A673 (cell line): Measurements from ENCODE around the gene SPG7.
"Not testable (repeated sequence)": the region's sequence is repeated elsewhere in the genome, so short reads cannot be mapped to it uniquely, and the experiment has no call there.

ENCODE experiments used
- EZH2 ChIP-seq: fragments of 200-600 bp; sonication (generic); IDR thresholded peaks from 2 replicates; pipeline ENCODE4 v1.6.1; 2017; ENCODE audit warnings: borderline replicate concordance, low read depth, mild to moderate bottlenecking, mixed read lengths, antibody characterized with exemption, low read length; ENCODE audit not compliant: poor library complexity, severe bottlenecking
- TF ChIP-seq, protein P1 (sequence below): fragments of 300-800, 200-600 bp; sonication (generic); conservative IDR thresholded peaks from 2 replicates; pipeline ENCODE4 v1.5.1; 2017; ENCODE audit warnings: low read depth, mild to moderate bottlenecking, antibody characterized with exemption, low read length, moderate library complexity, mixed read lengths

DNA sequence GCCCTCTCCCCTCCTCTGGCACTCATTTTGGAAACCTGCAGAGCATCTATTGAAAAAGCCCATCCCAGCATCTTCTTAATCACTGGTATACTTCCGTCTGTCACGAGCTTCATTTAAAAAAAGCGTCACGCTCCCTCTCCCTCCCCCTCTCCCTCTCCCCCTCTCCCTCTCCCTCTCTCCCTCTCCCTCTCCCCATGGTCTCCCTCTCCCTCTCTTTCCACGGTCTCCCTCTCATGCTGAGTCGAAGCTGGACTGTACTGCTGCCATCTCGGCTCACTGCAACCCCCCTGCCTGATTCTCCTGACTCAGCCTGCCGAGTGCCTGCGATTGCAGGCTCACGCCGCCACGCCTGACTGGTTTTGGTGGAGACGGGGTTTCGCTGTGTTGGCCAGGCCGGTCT, 46.3 kb upstream of the SPG7 start:
- TF ChIP-seq, protein P1, sequence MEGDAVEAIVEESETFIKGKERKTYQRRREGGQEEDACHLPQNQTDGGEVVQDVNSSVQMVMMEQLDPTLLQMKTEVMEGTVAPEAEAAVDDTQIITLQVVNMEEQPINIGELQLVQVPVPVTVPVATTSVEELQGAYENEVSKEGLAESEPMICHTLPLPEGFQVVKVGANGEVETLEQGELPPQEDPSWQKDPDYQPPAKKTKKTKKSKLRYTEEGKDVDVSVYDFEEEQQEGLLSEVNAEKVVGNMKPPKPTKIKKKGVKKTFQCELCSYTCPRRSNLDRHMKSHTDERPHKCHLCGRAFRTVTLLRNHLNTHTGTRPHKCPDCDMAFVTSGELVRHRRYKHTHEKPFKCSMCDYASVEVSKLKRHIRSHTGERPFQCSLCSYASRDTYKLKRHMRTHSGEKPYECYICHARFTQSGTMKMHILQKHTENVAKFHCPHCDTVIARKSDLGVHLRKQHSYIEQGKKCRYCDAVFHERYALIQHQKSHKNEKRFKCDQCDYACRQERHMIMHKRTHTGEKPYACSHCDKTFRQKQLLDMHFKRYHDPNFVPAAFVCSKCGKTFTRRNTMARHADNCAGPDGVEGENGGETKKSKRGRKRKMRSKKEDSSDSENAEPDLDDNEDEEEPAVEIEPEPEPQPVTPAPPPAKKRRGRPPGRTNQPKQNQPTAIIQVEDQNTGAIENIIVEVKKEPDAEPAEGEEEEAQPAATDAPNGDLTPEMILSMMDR, result not testable (repeated sequence)
- TF ChIP-seq EZH2, result not testable (repeated sequence)
